SIG-M5 treated with dmso at 0.1 percent for 504 hours (cell line): ENCODE measurements around the gene ZBED5.

Source experiments
- DNase-seq: peaks from one replicate; lab custom pipeline; 2025; ENCODE audit not compliant: unreplicated experiment; lab: John Stamatoyannopoulos, UW

Gene ZBED5

DNA sequence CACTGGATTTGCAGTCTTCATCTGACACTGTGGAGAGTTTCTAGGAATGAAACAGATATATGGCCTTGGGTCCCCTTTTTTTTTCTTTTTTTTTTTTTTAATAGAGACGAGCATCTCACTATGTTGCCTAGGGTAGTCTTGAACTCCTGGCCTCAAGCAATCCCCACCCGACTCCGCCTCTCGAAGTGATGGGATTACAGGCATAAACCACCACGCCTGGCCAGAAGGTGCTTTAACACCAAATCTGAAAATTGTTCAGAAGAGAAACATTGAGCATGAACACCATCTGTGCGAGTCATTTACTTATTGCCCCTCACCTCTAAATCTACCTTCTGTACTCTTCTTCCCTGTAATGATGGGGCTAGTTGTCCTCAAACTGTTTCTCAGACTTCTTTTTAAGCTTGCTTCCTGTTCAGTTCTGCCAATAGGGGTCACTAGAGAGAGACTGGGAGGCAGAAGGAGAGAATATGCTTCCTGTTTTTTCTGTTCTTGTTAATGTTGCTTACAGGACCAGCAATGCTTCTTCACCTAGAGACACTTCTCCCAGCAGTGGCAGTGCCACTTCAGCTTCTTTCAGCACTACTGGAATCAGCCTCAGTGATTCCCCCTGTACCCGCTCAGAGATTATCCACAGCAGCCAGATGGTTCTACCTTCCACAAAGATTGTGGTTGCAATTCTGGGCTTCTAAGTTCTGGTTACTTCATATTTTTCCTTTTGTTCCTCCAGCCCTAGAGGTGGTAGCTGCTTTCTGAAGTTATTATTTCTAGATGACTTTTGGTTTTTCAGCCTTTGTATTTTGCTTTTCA is 20.8 kb upstream of the ZBED5 start:
- DNase-seq = peak; percentile 87

DNA sequence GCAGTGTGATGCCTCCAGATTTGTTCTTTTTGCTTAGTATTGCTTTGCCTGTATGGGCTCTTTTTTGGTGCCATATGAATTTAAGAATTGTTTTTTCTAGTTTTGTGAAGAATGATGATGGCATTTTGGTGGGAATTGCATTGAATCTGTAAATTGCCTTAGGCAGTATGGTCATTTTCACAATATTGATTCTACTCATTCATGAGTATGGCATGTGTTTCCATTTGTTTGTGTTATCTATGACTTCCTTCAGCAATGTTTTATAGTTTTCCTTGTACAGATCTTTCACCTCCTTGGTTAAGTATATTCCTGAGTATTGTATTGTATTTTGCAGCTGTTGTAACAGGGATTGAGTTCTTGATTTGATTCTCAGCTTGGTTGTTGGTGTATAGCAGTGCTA is 18.3 kb upstream of the ZBED5 start:
- DNase-seq = no peak

DNA sequence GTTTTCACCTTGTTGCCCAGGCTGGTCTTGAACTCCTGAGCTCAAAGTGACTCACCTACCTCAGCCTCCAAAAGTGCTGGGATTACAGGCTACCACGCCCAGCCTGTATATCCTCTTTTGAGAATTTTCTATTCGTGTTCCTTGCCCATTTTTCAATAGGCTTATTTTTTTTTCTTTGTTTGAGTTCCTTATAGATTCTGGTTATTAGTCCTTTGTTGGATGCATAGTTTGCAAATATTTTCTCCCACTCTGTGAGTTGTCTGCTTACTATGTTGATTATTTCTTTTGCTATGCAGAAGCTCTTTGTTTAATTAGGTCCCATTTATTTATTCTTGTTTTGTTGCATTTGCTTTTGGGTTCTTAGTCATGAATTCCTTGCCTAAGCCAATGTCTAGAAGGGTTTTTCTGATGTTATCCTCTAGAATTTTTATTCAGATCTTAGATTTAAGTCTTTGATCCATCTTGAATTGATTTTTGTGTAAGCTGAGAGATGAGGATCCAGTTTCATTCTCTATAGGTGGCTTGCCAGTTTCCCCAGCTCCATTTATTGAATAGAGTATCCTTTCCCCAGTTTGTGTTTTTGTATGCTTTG is 17.7 kb upstream of the ZBED5 start:
- no peak for DNase-seq

DNA sequence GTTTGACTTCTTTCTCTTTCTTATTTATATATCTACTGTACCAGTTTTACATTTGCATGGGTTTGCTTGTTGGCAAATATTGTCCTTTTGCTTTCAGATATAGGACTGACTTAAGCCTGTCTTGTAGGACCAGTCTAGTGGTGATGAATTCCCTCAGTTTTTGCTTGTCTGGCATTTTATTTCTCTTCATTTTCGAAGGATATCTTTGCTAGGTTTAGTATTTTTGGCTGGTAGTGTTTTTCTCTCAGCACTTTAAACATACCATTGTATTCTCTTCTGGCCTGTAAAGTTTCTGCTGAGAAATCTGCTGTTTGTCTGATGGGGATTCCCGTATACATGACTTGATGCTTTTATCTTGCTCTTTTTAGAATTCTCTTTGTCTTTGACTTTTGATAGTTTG is 14.2 kb upstream of the ZBED5 start:
- no peak for DNase-seq

DNA sequence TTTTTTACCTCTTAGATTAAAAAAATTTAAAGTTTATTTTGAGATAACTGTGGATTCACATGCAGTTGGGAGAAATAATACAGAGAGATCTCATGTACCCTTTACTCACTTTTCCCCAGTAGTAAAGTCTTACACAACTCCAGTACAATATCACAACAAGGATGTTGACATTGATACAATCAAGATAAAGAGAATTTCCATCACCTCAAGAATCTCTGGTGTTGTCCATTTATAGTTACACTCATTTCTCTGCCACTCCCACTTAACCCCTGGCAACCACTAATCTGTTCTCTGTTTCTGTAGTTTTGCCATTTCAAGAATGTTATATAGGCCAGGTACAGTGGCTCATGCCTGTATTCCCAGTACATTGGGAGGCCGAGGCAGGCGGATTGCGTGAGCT is 10.5 kb upstream of the ZBED5 start:
- no peak for DNase-seq

DNA sequence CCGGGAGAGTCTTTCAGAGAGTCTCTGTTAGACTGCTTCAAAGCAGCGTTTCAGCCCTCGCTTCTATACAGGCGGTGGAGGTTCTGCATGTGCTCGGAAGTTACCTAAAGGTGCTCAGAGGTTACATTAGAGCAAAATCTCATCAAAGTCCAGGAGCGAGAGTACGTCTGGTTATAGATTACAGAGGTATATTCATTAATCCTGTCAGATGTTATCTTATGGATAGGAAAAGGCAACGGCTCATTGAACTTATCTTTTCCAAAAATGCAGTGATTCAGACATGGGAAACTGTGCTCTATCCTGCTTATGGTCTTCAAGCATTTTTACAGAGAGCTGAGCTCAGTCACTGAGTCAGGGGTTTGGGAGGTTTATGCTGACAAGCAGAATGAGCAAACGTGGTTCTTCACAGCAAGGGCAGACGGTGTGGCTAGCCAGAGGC is 9.1 kb upstream of the ZBED5 start:
- no peak for DNase-seq

DNA sequence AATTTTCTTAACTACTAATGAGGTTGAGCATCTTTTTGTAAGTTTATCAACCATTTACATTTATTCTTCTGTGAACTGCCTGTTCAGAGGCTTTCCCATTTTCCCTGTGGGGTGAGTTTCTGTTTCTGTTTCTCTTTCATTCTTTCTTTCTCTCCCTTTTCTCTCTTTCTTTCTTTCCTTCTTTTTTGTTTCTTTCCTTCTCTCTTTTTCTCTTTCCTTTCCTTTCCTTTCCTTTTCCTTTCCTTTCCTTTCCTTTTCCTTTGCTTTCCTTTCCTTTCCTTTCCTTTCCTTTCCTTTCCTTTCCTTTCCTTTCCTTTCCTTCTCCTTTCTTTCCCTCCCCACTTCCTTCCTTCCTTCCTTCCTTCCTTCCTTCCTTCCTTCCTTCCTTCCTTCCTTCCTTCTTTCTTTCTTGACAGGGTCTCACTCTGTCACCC is 8.0 kb upstream of the ZBED5 start:
- DNase-seq = no peak

DNA sequence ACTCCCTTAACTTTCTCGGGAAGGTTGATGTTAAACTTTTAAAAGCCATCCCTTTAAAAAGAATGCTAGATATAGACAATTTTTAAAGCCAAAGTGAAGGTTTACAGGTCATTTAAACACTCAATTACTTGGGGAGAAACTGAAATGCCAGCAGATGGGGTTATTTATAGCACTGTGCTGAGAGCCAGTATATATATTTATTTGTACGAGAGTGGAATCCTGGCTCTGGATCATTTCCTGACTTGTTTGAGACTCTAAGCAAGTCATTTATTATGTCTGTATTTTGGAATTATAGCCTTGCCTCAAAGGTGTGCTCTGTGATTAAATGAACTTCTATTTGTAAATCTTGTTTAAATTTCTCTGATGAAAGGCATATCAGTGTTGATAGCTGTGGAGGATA is 6.8 kb upstream of the ZBED5 start:
- DNase-seq = no peak

DNA sequence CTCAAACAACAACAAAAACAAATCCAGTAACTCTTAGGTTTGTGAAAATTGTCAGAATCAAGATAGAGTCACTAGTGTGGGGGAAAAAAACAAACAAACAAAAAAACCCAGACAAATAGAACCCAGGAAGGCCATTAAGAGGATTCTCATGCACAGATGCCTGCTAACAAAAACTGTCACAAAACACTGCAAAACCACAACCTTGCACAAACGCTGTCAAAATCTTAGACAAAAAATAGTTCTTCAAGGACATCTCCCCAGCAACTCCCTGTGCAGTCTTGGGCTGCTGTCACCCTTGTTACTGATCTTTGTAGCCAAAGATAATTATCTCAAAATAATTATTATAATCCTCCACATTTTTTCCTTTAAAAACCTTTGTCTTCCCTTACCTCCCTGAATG is 4.6 kb upstream of the ZBED5 start:
- DNase-seq = peak; percentile 55

DNA sequence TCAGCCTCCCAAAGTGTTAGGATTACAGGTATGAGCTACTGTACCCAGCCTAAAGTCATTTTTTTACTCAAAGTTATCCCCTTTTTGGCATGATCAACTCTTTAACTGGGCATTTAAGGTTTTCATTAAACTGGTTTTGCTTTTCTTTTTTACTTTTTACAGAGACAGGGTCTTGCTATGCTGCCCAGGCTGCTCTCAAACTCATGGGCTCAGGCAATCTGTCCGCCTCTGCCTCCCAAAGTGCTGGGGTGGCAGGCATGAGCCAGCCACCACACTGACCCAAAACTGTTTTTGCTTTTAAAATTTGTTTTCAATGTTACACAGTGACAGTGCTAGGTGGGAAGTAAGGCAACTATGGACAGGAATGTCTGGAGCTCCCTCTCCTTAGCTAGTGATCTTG is 3.9 kb upstream of the ZBED5 start:
- no peak for DNase-seq

DNA sequence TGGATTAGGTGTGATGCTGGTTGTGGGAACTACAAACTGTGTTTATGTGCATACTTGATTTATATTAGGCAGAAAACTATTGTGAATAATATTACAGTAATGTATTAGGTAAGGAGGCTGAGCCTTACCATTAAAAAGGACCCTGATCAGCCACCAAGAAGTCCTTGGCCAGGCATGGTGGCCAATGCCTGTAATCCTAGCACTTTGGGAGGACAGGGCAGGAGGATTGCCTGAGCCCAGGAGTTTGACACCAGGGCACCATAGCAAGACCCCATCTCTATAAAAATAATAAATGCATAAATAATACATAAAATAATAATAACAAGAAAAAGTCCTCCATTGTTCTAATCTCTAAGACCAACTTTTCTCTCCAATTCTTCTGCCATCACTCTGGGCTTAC is 3.2 kb upstream of the ZBED5 start:
- DNase-seq = no peak

DNA sequence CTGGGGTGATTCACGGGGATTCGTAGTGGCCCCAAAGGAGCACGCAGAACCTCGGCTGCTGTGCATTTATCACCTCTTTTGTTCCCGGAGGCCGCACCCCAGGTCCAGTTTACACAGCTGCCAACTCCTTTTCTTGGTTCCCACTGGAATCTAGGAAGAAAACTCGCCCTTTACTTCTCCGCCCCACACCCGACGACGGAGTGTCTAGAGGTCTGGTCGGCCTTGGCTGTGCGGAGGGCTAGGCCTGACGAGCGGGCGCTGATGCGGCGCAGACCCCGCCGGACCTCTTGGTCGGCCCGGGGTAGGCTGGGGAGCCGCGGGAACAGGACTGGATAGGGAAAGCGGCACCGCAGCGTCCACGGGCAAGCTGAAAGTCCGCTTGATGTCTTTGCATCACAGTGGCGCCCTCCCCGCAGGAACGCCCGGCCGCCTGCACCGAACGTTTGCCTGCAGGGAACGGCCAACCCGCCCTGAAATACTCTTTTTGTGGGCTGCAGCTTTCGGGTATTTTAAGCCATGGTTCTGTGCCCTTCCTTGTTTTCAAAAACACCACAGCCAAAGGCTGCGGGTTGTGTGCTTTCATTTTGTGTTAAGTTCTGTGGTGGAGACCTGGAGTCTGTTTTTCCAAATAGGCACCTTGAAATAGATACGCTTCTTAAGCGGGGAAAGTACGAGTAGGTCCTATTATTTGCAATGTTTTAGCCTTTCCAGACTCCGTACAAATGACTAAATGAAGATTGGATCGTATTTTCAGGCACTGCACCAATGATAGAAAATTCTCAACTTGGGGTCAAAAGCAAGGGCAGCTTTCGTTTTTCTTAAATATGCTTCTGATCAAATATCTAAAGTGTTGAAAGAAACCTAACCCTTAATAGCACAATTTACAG is 829 bp upstream of the ZBED5 start:
- peak; percentile 55 for DNase-seq

DNA sequence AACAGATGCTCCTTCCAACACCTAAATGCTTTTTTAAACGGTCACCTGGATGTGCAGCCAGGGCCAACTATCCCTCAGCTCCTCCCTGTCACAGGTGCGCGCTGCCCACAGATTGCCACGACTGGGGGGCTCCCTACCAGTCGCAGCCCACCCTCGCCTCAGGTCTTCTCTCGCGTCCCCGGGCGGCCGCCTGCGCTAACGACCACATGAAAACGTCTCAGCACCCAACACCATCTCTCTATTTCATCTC is 469 bp downstream of the ZBED5 start:
- no peak for DNase-seq

DNA sequence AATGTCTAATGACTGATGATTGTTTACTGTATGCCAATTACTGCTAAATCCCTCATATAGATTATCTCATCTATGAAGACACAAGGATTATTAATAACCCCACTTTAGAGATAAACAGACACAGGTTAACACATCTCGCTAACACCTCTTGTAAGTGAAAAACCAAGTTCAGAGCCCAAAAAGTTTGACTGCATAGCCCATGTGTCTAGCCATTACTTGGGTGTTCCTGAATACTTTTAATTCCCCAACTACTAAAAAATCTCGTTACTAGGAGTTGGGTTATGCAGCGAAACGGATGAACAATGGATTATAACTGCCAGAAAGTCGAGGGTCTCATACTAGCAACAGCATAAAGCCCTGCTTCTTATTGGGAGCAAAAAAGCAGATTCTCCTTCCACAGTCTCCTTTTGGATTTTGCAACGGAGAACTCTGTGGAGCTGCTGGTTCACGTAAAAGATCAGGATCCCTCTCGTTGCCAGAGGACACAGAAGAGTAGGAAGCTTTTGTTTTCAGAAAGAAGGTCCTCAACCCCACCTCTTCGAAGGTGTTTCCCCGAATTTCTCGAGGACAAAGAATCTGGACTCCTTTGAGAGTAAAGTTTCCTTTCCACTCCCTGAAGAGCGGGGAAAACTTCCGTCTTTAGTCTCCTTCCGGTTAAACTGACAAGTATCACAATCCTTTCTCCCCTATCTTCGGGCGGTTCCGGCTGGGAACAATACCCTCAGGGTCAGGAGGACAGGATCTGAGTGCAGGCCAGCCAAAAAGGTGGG is 979 bp downstream of the ZBED5 start:
- DNase-seq = peak; percentile 54

DNA sequence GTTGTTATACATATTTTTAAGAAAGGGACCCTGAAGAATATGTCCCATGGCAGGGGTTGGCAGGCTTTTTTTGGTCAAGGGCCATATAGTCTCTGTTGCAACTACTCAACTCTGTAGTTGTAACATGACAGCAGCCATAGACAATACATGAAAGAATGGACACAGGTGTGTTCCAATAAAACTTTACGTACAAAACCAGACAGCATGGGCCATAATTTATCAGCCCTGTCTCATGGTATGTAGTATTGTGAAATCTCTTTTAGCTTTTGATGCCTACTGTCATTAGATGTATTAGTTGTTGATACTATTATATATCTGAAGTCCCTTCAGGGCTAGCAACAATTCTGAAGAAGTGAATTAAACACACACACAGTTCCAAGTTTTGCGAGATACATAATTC is 2.6 kb downstream of the ZBED5 start:
- DNase-seq = no peak

DNA sequence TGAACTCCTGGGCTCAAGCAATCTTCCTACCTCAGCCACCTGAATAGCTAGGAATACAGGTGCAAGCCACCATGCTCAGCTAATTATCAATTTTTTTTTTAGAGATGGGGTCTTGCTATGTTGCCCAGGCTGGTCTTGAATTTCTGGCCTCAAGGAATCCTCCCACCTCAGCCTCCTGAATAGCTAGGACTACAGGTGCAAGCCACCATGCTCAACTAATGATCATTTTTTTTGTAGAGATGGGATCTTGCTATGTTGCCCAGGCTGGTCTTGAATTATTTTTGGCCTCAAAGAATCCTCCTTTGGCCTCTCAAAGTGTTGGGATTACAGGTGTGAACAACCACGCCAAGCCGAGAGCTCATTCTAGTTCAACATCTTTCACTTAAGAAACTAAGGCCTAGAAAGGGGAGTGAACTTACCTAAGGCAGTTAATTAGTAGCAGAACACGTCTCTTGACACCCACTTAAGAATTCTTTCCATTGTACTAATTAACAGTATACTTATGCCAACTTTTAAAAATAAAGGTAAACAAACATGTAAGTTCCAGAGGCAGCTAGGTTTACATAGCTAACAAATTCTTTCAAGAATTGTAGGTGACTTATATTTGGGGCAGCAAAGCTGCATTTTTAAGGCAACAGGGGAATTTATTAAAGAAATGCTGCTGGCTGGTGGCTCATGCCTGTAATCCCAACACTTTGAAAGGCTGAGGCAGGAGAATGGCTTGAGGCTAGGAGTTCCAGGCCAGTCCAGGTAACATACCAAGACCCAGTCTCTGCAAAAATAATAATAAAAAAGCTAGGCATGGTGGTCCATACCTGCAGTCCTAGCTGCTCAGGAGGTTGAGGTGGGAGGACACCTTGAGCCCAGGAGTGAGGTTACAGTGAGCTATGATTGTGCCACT is 9.6 kb downstream of the ZBED5 start:
- DNase-seq = no peak

DNA sequence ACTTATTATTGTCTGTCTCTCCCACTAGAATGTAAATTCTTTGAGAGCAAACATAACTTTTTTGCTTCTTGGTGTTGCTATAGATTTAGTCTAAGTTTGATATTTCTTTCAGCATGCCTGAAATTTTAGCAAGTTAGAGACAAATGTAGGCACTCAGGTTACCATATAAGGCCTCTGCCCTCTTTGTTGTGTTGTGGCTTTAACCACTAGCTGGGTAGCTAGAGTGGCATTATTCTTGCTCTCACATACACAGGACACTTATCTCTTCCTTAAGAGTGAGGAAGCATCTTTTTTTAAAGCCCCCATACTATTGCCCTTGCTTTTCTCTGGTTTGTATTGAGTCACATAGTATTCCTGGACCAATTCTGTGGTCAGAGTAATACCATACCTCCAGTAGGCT is 11.2 kb downstream of the ZBED5 start:
- DNase-seq = no peak

DNA sequence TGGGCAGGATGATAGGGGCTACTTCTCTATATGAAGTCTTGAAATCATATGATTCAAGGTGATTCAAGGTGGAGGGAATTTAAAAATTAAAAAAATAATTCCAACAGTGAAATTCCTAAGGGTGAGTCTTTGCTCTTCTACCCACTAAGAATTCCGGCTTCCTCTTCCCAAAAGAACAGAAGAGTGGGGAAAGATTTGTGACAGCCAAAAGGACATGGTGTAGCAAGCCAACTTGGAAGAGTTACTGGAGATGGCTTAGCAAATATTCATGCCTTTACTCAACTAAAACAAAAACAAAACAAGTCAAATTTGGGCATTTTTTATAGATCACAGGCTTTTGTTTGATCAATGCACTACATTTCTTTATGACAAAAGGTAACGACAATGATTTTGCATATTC is 12.3 kb downstream of the ZBED5 start:
- DNase-seq = no peak

DNA sequence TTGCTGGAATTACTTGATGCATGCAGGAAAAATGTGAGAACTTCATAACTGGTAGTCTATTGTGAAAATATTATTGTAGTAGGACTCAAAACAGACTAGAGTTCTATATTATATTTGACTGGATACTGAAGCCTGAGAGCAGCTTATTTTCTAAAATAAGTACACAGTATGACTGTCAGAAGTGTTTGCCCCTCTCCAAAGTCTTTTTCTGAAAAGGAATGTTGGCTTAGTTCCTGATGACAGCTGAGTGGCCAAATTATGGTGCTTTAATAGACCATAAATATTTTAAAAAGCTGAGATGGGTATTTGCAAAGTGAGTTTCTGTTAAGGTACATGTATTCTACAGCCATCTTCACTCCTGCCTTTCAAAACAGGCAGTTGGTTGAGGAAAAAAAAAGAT is 13.1 kb downstream of the ZBED5 start:
- no peak for DNase-seq

DNA sequence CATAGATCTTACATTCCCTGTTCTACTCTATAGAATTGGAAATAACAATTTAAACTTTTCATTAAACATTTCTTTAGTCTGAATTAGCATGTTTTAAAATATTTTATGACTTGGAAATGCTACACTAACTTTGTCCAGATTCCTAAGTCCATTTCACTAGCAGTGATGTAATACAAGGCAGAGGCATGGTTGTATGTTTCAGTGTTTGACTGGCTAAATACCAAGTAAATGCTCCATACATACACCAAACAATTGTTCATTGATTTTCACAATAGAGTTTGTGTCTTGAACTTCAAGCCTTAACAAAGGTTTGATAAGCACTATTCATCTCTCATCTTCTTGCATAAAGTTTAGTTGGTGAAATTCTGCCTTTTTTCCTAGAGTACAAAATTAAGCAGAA is 13.5 kb downstream of the ZBED5 start:
- no peak for DNase-seq
